CD1c-positive myeloid dendritic cell (primary cell): Measurements from ENCODE around the gene FBXO4.
"Not testable (repeated sequence)": the region's sequence is repeated elsewhere in the genome, so short reads cannot be mapped to it uniquely, and the experiment has no call there.

Source experiments
- DNase-seq: peaks from one replicate; pipeline ENCODE4 v3.0.0-alpha.2; 2016; ENCODE audit errors: extremely low spot score

The FBXO4 gene

DNA sequence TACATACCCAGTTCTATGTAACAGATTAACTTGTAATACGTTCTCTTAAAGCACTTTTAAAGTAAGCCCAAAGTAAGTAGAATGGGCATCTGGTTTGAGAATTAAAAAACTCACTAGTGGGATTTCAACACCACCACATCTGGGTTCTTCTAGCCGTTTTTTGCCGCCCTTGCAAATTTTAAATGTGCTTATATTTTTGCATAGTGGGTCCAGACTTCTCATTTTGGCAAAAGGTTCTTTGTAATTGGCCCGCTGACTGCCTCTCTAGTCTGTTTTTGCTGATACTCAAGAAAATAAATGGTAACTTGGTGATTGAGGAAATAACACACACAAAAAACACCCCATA lies 582 bp upstream of the FBXO4 start:
- no peak for DNase-seq

DNA sequence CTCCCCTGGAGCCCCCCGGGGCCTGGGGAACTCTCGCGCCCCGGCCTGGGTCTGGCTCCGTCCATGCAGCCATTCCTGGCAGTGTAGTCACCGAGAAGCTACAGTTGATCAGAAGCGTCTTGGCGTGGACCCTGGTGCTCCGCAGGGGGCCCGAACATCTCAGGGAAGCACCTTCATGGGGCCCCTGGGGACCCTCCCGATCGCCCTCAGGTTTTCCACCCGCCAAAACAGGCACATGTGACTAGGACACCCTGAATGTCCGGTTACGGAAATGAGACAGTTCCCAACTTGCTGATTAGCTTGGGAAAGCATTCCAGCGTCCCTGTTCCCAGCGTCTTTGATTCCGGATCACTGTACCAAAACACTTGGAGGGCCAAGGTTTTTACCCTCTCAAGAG lies 472 bp downstream of the FBXO4 start:
- DNase-seq: peak; percentile 21

DNA sequence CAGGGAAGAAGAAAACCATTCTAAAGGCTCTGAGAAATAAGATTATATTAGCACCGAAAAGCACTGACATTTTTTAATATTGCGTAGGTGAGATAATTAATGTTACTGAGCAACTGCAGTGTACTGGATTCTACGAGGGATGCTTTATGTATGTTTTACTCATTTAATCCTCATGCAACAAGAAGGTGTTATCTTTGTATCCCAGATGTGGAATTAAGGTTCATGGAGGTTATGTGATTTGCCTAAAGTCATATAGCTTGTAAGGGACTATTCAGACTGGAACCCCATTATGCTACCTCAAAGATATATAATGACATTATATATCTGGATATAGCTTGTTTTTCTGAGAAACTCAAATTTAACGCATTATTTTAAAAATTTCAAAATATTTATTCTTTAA lies 2.5 kb downstream of the FBXO4 start:
- no peak for DNase-seq

DNA sequence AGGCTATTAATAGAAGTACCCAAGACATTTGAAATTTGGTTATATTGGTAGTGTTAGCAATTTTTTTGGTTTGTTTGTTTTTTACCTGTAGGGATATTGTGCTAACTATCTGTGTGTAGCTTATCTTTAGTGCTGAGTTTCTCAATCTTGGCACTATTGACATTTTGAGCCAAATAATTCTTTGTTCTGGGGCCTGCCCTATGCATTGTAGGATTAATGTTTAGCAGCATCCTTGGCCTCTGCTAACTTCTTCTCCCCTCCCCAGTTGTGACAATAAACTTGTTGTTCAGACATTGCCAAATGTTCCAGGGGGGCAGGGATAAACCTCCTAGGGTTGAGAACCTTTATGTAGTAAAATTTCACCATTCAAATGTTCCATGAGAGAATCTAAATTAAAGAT lies 4.0 kb downstream of the FBXO4 start:
- no peak for DNase-seq

DNA sequence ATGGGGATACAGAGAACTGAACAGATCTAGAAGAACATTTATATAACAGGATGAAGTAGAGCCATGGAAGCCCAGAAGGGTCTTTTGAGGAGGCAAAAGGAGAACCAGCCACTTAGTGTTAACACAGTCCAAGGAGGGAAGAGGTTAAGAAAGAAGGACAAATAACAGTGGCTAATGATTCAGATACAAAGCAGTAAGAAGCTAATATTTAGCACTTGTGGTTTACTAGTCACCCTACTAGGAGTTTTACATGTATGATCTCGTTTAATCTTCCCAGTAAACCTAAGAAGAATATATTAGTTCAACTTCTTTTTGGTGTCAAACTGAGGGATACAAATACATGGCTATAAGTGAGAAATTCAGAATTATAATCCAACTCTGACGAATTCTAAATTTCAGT lies 7.7 kb downstream of the FBXO4 start:
- DNase-seq: no peak

DNA sequence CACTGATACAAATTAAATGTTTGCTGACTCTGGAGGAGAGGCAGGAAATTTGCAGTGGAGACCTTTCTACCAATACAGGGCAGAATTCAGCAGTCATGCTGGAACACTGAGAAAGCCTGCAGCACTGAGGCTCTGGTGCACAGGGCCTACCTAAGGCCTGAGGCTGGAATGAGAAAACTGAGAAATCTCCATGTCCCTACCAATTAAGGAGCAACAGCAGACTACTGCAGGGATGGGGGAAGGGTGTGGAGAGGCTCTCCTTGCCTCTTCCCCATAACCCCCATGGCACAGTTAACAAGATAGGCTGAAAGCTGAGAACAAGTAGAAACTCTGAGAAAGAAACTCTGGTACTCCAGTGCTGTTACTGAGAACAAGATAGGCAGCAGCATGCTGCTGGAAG lies 10.5 kb downstream of the FBXO4 start:
- DNase-seq: no peak

DNA sequence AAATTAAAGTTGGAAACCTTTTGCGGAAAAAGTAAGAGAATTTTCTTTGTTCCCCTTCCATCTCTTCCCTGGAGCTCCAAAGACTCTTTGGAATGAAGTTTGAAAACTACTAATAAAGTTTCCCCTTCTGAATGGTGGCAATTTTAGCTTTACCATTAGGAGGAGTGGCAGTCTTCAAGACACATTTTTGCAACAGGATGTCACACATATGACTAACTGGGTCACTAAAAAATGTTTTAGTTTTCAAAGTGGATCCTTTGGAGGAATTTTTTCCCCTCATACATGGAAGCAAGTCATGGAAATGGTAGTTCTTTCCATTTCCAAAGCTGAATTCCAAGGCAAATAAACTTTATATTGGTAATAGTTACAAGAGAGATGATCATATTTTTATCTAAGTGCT lies 15.6 kb downstream of the FBXO4 start:
- DNase-seq: no peak

DNA sequence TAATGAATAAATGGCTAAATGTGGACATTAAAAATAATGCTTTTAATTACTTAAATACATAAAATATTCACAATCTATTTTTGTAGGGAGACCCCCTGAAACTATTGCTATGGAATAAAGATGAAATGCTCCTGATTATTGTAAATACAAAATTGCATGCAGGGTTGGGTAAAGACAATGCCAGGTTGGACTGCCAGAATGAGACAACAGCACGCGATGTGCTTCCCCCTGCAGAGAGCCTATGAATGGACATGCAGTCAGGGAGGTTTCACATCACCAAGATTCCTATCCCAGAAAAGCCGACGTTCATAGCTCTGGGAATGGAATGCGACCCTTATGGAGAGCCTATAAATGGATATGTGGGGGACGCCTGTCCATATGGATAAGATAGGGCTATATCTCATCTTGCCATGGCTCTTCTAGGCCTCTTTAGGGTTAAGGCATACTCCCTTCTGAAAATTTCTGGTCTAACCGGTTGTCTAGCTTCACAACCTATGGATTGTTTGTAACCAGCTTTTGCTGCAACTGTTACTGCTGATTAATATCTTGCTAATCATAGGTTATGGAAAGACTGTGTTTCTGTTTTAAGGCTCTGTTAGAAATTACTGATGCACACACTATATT lies 20.4 kb downstream of the FBXO4 start:
- not testable (repeated sequence) for DNase-seq

DNA sequence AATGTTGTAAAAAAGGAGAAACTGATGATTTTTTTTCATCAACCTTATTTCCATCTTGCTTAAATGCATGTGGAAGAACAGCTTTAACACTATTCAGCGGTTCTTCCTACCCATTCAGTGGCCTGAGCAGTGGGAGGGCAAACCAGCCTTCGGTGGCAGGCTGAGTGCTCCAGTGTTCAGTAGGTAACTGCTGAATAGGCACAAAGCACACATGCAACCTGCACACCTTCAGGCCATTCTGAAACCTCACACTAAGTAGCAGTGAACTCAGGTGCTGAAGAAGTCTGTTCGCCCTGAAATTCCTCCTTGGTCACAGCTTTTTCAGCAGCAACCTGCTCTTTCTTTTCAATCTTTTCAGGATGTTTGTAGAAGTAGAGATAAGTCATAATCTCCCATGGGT lies 26.1 kb downstream of the FBXO4 start:
- no peak for DNase-seq

DNA sequence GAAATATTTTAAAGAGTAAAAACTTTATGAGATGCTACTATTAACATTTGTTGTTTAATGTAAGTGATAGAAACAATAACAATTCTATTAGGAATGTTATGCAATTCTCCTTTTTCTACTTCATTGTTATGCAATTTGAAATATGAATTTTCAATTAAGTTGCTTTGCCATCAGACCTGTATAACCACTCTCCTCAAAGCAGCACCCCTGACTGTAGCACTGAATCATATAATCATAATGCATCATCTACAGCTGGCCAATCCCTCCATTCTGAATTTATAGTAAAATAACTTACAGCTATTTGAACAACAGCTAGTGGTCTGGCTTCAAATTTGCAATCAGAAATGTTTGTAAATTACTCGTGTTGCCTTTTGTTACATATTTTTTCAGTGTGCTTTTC lies 29.2 kb downstream of the FBXO4 start:
- DNase-seq: no peak

DNA sequence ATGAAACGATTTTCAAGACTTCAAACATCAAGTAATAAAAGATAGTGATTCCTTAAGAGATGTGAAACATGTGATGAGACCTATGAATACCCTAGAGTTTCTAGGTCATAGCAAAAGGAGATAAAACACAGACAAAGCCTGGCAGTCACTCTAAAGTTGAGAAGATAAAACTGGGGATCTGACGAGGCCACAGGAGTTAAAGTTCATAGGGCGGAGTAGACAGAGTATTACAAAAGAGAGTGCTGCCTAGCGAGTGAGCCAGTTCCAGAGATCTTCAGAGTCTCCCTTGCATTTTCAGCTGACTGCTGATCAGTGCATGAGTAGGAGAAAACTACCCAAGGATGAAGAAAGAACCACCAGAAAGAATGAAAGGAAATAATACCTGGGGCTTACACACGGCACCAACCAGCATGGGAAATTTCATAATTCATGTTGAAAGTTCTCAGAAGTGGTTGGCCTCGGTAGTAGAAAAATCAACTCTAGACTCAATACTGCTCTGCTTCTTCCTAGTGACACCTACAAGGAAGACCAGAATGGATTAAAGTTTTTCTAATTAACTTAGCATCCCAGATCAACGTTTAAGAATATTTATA lies 30.4 kb downstream of the FBXO4 start:
- DNase-seq: no peak

DNA sequence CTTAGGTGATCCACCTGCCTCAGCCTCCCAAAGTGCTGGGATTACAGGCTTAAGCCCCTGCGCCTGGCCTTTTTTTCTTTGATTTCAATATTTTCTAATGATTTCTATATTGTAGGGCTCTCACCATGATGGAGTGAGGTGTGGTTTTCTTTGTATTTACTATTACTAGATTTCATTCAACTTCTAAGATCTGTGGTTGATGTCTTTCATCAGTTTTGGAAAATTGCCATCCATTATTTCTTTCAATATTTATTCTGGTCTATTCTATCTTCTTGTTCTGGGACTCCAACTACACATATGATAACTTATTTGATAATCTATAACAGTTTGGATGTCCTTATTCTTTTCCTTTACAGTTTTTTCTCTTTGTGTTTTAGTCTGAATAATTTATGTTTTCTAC lies 31.9 kb downstream of the FBXO4 start:
- DNase-seq: no peak

DNA sequence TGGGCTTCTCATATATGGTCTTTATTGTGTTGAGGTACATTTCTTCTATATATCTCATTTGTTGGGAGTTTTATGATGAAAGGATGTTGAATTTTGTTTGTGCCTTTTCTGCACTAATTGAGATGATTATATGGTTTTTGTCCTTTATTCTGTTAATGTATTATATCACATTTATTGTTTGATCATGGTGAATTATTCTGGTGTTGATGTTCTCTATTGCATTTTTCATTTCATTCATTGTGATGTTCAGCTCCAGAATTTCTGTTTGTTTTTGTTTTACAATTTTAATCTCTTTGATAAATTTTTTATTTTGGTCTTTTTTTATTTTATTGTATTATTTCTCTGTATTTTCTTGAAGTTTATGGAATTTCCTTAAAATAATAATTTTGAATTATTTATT lies 35.4 kb downstream of the FBXO4 start:
- DNase-seq: no peak

DNA sequence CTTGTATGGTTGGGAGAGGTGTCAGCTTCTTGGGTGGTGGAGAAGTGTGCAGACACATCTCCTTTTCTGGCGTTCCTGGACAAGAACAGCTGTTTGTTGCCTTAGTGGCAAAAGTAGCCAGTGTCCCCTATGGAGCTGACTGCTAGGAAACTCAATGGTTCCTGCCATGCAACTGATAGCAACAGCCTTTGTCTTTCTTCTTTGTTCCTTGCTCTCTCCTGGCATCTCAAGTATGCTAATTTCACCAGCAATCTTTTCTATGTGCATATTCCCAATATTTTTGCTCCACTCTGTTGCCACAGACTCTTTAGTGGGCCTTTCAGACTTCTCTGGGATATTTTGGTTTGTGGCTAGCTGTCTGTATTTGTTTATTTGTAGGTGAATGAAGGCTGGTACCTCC lies 36.7 kb downstream of the FBXO4 start:
- DNase-seq: no peak

DNA sequence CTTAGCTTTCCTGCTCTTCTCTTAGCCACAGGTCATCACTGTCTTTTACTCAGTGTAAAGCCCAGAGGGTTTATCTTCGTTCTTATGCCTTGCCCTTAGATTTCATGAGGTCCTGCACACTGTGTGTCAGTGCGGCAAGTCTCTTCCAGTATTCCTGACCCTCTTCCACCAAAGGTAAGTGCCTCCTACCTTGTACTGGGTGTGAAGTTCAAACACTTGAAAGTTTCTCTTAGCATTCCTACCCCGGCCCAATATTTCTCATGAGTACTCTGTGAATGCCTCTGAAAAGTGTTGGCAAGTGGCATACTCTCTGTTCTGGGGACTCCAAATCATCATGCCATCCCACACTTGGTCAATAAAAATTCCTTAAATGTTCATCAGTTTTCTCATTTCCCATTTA lies 37.4 kb downstream of the FBXO4 start:
- DNase-seq: no peak

DNA sequence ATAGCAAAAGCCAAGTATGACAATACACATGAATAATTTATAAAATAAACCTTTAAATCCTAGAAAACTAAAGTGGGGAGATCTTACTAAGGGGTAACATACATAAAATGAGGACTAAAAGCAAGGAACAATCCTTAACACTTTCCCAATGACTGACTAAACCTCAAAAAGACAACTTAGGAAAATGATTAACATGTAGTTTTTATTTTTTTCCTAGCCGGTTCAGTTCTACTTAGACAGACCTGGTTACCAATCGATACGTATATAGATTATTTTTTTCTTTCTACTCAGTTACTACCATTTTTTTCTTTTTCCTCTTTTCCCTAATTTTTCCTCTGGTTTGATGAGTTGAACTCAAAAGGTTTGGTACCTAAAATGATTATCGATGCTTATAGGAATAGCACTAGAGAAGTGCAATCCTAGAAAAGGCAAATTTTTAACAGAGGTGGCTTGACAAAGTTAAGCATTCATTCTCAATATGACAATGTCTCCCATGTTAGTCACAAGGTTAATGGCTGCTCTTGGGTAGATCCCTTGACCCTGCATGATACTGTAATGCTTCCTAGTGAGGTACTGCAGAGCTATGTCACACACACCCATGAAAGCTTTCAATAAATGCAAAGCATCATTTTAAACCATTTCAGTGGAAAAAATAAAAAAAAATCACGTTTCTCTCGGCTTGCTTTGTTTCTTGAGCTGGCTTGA lies 41.5 kb downstream of the FBXO4 start:
- DNase-seq: no peak

DNA sequence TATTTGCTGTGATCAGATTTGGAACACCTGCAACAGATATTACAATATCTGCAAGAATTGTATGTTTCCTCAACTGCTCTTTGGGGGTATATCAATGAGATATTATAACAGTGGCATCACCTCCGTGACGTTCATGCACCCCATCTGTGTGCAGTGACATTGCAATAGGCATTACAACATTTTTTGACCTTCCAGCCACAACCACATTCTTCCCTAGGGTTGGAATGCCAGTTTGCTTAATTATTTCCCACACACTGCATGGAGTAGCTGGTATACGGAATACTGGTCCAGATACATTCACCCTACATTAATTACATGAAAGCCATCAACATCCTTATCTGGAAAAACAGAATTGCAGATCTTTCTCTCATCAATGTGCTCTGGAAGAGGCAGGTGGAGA lies 42.3 kb downstream of the FBXO4 start:
- DNase-seq: no peak

DNA sequence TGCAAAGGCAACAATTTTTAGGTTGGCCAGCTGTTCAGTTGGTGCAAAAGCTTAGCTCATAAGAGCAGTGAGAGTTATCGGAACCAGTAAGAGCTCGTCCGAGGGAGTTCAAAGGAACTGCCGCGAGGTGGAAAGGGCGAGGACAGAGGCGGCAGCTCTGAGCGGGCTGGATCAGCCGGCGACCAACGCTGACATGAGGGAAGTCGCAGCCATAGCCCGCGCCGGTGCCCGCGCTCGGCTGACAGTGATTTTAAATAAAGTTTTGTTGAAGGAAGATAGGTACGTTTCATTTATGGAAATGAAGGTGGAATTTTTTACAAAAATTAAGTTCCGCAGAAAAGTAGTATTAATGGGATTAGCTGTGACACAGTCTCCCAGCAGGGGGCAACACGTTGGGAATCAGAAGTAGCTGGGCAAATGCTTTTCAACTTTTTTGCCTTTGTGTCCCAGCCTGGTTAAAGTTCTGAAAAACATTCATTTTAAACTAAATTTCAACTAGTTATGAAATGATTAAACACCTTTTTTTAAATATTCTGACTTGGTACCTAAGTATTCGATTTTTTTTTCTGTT lies 43.2 kb downstream of the FBXO4 start:
- DNase-seq: no peak

DNA sequence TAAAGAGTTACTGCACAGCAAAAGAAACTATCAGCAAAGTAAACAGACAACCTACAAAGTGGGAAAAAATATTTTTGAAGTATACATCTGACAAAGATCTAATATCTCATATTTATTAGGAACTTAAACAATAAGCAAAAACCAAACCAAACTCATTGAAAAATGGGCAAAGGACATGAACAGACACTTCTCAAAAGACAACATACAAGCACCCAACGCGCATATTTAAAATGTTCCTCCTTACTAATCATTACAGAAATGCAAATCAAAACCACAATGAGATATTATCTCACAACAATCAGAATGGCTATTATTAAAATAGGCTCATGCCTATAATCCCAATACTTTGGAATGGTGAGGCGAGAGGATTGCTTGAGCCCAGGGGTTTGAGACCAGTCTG lies 48.0 kb downstream of the FBXO4 start:
- no peak for DNase-seq

DNA sequence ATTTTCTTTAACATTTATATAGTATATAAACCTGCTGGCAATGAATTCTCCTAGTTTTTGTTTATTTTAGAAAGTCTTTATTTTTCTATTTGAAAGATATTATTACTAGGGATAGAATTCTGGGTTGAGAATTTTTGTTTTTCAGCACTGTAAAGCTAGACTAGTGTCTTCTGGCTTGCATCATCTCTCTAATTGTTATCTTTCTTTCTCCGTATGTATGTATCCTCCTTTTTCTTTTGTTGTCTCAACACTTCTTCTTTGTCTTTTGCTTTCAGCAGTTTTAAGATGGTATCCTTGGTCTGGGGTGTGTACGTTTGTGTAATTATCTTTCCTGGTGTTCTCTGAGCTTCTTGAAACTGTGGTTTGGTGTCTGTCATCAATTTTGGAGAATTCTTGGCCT lies 48.8 kb downstream of the FBXO4 start:
- no peak for DNase-seq

DNA sequence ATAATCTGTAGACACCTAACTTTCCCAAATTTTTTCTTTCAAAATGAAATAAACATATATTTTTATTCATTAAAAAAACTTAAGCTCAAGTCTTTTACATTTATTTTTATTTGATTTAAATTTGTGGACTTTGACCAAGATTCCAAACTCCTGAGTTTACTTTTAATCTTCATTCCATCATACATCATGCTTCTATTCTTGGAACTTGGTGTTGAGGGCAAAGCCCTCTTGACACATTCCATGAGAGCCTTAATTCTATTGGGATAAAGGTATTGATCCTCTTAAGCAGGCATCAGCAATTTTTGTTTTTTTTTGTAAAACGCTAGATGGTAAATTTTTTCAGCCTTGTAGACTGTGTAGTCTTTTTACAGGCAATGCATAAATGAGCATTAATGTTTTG lies 53.6 kb downstream of the FBXO4 start:
- DNase-seq: no peak

DNA sequence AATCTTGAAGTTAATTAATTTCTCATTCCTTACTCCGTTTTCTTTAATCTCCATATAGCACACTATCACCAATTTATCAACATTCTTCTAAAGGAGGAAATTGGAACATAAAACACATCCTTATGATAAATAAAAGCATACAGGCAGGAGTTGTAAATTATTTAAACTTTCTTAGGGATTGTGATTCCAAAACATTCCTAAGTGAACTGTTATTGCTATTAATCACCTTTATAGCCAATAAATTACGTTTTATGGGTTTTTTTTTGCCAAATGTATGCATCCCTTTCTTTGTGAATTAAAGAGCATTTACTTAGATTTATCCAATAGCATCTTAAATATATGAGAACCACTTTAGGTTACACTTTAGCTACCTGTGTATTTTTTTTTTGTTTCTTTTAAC lies 55.3 kb downstream of the FBXO4 start:
- DNase-seq: no peak

DNA sequence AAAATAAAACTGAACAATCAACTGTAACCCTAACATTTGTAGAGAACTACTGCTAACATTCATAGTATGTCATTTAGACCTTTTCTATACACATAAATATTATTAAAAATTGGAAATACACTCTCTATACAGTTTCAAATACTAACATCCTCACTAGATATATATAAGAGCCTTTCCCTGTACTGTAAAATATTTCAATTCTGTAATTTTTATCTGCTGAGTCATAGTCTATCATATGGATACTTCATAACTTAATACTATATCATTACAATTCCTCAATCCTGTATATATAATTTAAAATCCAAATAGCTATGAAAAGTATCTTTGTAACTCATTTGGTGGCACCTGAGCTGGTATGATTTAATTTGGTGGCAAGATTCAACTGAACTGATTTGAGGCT lies 55.8 kb downstream of the FBXO4 start:
- no peak for DNase-seq
